IPS-18c (cell line): ENCODE results near the gene GALR3.
"Not testable (repeated sequence)": the region's sequence is repeated elsewhere in the genome, so short reads cannot be mapped to it uniquely, and the experiment has no call there.

Experiments
- H3K4me3 ChIP-seq: 2 replicates; pipeline ENCODE4 v1.7.0; 2013; ENCODE audit warnings: low read depth, mild to moderate bottlenecking, low read length, moderate library complexity; ENCODE audit not compliant: insufficient read depth
- H3K9me3 ChIP-seq: one replicate; pipeline ENCODE4 v1.6.1; 2013; ENCODE audit warnings: mild to moderate bottlenecking, low read length, moderate library complexity; ENCODE audit not compliant: control insufficient read depth, insufficient read depth

GALR3 gene, protein sequence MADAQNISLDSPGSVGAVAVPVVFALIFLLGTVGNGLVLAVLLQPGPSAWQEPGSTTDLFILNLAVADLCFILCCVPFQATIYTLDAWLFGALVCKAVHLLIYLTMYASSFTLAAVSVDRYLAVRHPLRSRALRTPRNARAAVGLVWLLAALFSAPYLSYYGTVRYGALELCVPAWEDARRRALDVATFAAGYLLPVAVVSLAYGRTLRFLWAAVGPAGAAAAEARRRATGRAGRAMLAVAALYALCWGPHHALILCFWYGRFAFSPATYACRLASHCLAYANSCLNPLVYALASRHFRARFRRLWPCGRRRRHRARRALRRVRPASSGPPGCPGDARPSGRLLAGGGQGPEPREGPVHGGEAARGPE

DNA sequence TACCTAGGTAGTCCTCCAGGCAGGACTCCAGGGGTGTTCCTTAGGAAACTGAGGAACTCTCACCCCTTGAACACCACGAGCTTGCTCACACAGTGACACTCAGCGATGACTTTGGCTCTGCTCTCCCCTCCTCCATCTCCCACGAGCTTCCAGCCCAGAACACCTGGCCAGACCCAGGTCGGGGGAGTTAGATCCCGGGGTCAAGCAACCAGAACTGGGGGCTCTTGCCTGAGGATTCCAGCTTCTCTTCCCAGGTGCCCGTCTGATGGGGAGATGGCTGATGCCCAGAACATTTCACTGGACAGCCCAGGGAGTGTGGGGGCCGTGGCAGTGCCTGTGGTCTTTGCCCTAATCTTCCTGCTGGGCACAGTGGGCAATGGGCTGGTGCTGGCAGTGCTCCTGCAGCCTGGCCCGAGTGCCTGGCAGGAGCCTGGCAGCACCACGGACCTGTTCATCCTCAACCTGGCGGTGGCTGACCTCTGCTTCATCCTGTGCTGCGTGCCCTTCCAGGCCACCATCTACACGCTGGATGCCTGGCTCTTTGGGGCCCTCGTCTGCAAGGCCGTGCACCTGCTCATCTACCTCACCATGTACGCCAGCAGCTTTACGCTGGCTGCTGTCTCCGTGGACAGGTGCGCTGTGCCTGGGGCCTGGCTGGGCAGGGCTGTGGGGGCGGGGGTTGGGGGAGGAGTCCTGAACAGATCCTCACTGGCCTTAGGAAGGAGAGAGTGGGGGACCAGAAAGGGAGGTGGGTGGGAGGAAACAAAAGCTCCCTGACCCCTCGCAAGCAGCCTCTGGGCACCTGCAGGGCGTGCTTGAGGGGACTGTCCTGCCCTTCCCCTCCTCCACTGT, at the start of gene GALR3:
Gene GALR3 (plus strand): TSS at position 249 of the 852 bp plus-strand sequence. CDS start 25 bp downstream, at position 274.
- Histone ChIP-seq H3K9me3 (no peaks in the 10 kb centered on the region), H3K4me3 (0 out of 2 replicates have a peak within 1 kb of the TSS, but pooled peaks have one; percentile 11)

DNA sequence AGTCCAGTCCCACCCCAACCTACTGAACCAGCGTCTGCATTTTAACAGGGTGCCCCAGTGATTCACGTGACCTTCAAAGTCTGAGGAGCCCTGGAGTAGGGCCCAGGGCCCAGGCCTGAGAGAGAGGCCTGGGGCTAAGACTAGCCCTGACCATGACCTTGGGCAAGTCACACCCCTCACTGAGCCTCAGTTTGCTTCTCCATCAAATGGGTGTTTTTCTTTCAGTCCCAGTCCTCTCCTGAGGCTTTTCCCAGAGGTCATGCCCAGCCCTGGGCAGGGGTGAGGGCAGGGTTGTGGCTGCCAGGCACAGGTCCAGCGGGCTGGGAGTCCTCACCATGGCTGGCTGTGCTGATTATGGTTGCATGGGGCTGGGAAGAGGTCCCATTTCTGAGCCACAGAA, 48.5 kb upstream of the GALR3 start:
- H3K4me3 ChIP-seq: no peak overlapping the region

DNA sequence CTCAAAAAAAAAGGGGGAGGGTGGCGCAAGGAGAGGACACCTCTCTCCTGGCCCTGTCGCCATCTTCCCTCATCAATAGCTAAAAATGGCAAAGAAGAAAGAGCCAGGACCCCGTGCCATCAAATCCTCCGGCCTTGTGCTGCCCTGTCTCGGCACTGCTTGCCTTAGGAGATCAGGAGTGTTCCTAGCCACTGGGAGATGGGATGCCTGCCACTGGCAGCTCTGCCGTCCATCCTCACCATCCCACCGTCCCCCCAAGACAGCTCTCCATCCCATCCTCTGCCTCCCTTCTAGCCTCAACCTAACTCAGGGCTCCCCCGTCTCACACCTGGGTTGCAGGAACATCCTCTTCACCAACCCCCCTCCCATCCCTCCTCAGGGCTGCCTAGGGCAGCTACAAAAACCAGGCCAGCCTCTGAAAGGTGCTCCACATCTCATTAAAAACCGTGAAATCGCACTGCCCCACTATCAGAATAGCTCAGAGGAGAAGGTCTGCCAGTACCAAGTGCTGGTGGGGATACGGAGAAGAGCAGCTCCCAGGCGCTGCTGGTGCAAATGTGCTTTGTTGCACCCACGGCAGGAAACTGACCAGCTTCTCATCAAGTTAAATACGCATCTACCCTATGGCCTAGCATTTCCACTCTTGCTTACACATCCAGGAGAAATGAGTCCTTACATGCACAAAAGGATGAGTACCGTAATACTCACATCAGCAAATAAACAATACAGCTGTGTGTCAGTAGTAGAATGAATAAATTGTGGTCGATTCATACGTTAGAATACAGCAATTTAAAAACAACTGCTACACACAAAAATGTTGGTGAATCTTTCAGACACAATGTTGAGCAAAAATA, 47.2 kb upstream of the GALR3 start:
- Histone ChIP-seq H3K9me3 (peaks cover 4% of the 10 kb centered on the region), H3K4me3 (no peak overlapping the region)

More for the DNA sequence above, 48.5 kb upstream of the GALR3 start:
- peaks cover 4% of the 10 kb centered on the region for H3K9me3 ChIP-seq

DNA sequence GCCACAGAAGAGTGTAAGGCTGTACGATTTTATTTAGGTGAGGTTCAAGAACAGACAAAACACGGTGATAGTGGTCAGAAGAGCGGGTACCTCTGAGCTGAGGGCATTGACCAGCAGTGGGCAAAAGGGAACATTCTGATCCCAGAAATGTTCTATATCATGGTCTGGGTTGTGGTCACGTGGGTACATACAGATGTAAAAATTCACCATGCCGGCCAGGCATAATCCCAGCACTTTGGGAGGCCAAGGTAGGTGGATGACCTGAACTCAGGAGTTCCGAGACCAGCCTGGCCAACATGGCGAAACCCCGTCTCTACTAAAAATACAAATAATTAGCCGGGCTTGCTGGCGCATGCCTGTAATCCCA, 46.6 kb upstream of the GALR3 start:
- Histone ChIP-seq H3K9me3 (peaks cover 4% of the 10 kb centered on the region), H3K4me3 (no peak overlapping the region)

DNA sequence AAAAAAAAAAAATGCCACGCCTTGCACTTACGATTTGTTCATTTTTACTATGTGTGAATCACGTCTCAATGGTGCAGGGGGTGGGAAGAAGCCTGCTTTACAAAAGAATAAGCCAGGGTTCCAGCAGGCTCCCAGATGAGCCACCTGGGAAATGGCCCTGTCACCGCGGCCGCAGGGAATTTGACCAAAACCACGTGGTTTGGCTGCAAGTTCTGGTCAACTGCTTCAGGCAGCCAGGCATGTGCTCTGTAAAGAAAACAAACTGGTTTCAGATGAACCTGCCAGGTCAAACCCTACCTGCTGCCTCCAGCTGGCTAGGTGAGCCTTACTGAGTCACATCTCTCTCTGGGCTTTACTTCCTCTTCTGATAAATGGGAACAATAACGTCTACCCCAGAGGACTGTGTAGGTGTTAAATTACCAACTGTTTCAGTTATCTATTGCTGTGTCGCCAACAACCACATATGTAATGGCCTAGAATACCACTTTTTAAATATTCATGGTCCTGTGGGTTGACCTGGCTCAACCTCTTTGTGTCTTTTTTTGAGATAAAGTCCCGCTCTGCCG, 46.0 kb upstream of the GALR3 start:
- H3K9me3 ChIP-seq: peaks cover 4% of the 10 kb centered on the region
- H3K4me3 ChIP-seq: no peak overlapping the region

DNA sequence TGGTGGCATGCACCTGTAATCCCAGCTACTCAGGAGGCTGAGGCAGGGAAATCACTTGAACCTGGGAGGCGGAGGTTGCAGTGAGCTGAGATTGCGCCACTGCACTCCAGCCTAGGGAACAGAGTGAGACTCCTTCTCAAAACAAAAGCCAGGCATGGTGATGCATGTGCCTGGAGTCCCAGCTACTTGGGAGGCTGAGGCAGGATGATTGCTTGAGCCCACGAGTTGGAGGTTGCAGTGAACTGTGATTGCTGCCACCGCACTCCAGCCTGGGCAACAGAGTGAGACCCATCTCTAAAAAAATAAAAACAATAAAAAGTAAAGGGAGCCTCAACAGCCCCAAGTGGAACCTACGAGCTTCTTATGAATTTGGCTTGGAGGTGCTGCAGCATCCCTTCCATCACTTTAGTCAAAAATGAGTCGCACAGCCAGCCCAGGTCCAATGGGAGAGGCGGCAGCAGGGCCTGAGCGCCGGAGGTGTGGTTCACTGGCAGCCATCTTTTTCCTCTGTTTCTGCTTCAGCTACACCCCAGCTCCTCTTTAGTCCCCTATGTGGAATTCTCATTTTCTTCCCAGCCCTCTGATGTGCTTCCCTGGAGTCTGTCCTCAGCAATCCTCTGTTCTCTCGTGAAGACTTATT, 44.7 kb upstream of the GALR3 start:
- H3K9me3 ChIP-seq: peaks cover 4% of the 10 kb centered on the region
- no peak overlapping the region for H3K4me3 ChIP-seq

DNA sequence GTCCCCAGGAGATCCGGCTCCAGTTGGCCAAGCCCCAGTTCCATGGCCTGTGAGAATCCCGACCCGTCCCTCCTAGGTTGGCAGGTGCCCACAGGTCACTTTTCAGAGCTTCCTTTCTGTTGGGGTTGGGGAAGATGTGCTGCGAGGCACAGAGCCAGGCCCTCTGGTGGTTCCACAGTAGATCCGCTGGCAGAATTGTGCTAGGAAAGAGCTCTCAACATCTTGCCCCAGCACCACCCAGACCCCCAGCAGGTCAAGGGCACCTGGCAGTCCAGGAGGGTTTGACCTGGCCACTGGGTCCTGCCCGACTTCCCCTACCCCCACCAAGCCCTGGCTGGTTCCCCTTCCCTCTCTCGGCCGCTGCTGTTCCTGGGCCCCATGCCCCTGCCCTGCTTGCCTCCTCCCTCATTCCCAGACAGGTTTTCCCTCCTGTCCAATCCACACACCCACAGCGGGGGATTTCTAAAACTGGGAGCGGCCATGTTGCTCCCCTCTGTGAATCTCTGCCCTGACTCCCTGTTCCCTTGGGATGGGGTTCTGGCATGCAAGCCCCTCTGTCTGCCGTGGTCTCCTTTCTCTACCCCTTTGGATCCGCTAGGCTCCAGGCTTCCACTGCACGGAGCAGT, 41.6 kb upstream of the GALR3 start:
- Histone ChIP-seq H3K4me3 (no peak overlapping the region), H3K9me3 (peaks cover 4% of the 10 kb centered on the region)

DNA sequence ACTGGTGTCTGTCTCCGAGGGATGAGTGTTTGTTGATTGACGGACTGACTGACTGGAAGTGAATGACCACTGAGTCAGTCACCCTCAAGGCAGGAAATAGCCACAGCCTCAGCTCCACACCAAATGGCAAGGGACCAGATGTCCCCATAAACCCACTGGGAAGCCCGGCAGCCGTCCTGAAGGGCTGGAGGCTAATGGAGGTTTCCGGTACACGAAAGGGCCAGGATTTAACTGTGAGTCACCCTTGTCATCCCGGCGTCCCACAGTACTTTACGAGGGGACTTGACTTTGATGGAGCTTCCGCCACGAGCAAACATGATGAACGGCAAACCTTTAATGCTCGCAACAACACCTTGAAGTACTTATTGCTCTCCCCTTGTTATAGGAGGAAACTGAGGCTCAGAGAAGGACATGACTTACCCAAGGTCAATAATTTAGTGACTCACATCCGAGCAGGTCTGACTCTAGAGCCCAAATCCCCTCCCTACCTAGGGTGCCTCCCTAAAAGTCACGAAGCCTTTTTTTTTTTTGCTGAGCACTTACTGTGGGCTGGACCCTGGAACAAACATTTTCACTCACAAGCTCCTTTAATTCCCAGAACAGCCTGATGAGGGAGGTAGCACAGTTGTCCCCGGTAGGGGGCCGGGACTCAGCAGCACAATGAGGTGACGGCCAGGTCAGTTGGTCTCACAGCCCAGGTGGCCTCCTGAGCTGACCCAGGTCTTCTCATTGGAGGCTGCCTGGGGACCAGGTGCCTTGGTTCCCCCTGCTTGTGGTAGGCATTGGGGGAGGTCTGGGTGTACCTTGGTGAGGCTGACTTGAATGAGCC, 40.6 kb upstream of the GALR3 start:
- no peak overlapping the region for H3K4me3 ChIP-seq
- H3K9me3 ChIP-seq: peaks cover 3% of the 10 kb centered on the region

DNA sequence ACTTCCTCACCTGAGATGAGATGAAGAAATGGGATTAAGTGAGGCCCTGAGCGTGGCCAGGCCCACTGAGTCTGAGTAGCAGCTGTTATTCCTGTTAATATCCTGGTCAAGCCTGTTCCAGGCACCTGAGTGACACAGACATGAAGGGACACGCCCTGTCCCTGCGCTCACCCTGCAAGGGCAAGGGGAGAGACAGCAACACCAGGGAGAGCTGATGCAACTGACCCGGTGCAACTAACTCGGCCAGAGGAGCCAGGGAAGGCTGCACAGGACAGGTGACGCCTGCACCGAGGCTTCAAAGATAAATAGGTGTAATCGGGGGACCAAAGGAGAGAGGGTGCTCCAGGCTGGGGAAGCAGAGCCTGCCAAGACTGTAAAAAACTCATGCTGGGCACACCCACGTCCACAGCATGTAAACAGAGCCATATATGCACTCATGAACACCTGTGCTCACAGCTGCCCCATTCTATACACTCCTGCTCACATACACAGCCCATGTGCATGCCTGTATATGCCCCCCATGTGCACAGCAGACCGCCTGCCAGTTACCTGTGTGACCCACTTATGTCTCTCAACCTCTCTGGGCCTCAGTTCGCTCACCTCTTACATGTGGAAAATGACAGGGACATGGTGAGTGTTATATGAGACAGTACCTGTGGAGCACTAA, 38.2 kb upstream of the GALR3 start:
- no peaks in the 10 kb centered on the region for H3K9me3 ChIP-seq
- H3K4me3 ChIP-seq: no peak overlapping the region

DNA sequence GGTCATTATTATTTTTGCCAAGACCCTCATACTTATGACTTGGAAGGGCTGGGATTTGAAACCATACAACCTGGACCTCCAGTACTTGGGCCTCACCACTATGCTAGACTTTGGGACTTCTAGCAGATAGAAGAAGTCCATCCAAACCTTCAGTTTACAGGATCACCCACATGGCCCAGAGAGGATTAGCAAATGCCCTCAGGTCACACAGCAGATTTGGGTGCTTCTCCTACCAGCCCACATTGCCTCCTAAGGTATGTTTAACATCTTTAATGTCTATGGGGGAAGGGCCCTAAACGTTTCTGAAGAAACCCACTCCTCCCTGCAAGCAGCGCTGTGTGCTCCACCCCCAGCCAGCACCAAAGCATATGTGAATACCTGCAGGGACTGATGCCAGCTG, 32.9 kb upstream of the GALR3 start:
- Histone ChIP-seq H3K4me3 (no peak overlapping the region; the same call in 1 of the 2 replicates), H3K9me3 (no peaks in the 10 kb centered on the region)

DNA sequence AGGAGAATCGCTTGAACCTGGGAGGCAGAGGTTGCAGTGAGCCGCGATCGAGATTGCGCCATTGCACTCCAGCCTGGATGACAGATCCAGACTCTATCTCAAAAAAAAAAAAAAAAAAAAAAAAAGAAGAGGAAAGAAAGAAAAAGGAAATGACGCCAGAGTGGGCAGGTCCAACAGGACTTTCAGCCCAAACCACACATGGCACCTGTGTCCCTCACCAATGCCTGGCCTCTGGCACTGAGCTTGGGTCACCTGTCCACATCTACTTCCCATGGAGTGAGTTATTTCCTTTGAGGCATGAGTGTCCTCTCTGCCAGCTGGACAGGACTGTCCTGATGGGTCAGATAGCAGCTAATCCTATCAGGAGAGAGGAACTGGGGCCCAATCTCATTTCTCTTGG, 30.7 kb upstream of the GALR3 start:
- Histone ChIP-seq H3K9me3 (no peaks in the 10 kb centered on the region), H3K4me3 (no peak overlapping the region)

DNA sequence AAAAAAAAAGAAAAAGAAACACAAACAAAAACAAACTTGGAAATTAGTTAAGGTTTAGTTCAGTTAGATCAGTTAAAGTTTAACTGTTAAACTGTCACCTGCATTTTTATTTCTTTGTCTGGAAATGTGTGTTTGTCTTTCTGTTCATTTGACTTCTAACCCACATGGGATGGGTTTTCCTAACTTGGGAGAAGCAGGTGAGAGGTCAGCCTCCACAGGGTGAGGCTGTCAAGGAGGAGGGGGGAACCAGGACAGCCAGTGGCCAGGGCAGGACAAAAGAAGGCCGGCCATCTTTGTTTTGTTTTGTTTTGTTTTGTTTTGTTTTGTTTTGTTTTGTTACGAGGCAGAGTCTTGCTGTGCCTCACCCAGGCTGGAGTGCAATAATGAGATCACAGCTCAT, 28.8 kb upstream of the GALR3 start:
- no peak overlapping the region for H3K4me3 ChIP-seq
- H3K9me3 ChIP-seq: no peaks in the 10 kb centered on the region

DNA sequence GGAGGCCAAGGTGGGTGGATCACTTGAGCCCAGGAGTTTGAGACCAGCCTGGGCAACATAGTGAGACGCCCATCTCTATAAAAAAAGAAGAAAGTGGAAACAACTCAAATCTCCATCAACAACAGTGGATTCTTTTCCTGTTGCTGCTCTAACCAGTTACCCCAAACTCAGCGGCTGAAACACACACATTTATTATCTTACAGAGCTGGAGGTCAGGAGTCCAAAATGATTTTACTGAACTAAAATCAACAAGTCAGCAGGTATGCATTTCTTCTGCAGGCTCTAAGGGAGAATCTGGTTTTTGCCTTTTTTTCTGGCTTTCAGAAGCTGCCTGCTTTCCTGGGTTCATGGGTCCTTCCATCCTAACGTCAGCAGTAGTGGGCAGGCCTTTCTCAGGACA, 27.1 kb upstream of the GALR3 start:
- Histone ChIP-seq H3K9me3 (no peaks in the 10 kb centered on the region), H3K4me3 (no peak overlapping the region)

DNA sequence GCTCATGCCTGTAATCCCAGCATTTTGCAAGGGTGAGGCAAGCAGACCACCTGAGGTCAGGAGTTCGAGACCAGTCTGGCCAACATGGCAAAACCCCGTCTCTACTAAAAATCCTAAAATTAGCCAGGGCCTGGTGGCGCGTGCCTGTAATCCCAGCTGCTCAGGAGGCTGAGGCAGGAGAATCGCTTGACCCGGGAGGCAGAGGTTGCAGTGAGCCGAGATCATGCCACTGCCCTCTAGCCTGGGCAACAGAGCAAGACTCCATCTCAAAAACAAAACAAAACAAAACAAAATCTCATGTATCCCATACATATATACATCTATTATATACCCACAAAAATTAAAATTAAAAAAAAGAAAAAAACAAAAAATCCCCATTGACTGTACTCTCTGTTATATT, 25.9 kb upstream of the GALR3 start:
- H3K4me3 ChIP-seq, H3K9me3 ChIP-seq: not testable (repeated sequence)

DNA sequence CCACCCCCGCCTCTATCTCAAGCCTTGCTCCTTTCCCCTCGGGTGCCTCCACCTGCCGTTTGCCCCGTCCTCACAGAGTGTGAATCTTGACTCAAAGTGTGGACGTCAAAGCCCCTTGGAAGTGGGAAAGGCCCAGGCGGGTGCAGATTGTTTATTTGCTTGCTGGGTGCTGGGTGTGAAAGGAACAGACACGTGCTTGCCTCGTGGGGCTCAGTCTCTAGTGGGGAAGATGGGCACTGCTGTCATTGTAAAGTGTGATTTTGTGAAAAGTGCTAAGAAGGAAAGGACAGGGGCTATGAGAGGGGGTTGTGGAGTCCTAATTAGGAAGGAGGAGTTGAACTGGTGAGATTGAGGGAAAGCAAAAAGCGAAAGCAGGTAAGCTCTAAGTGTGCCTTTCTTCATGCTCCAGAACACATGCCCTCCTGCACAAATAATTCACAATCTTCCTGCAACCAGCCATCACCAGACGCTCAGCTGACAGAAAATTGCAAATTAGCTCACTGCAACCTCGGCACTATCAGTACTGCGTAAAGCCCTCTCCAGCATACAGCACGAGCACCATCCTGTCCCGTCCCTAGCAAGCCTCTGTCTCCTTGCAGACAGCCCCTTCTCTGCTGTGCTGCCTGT, 25.2 kb upstream of the GALR3 start:
- Histone ChIP-seq H3K4me3 (no peak overlapping the region), H3K9me3 (no peaks in the 10 kb centered on the region)
